ENCODE measurements around the gene PLK2. TPM values are rescaled to one million over a fixed set of nuclear protein-coding genes. Genes with fewer than 3 reads are reported as not detected.
A peak's percentile ranks its signal among the peaks of the same experiment; 100 is the strongest.

Gene PLK2
- total and polyA plus RNA-seq, 8 donors = 45.5 to 329 (median 254) TPM

- peak; percentile 61 for ATAC-seq
- H3K4me3 ChIP-seq = no peak overlapping the region
- no peaks in the 10 kb centered on the region for H3K36me3 ChIP-seq
- TF ChIP-seq CTCF (IDR thresholded peaks at IDR 0.05) = no peak
- H3K9me3 ChIP-seq = no peaks in the 10 kb centered on the region
- no peak for DNase-seq
- H3K4me1 ChIP-seq = peaks cover 0 to 3% of the 10 kb centered on the region in 2 donors
- no peaks in the 10 kb centered on the region for H3K27me3 ChIP-seq
- intact Hi-C loops (cut with DNase I) = no loop called here
- no peak overlapping the region for H3K27ac ChIP-seq
Measured at GRCh38 chr5:58439094-58439644, 20.7 kb downstream of the PLK2 start.

- Histone ChIP-seq H3K27ac (no peak overlapping the region), H3K4me1 (peaks cover 0 to 3% of the 10 kb centered on the region in 2 donors), H3K9me3 (no peaks in the 10 kb centered on the region), H3K36me3 (no peaks in the 10 kb centered on the region), H3K27me3 (no peaks in the 10 kb centered on the region), H3K4me3 (no peak overlapping the region)
- intact Hi-C loops (cut with DNase I) = no loop called here
- DNase-seq (no peak), ATAC-seq (no peak)
- TF ChIP-seq CTCF (IDR thresholded peaks at IDR 0.05) = no peak
Measured at GRCh38 chr5:58437661-58438060, 22.2 kb downstream of the PLK2 start.

GRCh38 chr5:58431832-58432231, 28.1 kb downstream of the PLK2 start:
- Histone ChIP-seq H3K4me1 (no peaks in the 10 kb centered on the region), H3K9me3 (no peaks in the 10 kb centered on the region), H3K27me3 (no peaks in the 10 kb centered on the region), H3K36me3 (no peaks in the 10 kb centered on the region), H3K4me3 (no peak overlapping the region), H3K27ac (no peak overlapping the region)
- DNase-seq (no peak), ATAC-seq (no peak)
- intact Hi-C loops (cut with DNase I) = no loop called here
- no peak for TF ChIP-seq CTCF (IDR thresholded peaks at IDR 0.05)

GRCh38 chr5:58412932-58413331, 47.0 kb downstream of the PLK2 start:
- intact Hi-C loops (cut with DNase I) = no loop called here
- TF ChIP-seq CTCF (IDR thresholded peaks at IDR 0.05) = no peak
- H3K27ac ChIP-seq = no peak overlapping the region

GRCh38 chr5:58412081-58412480, 47.8 kb downstream of the PLK2 start:
- H3K27ac ChIP-seq = no peak overlapping the region
- no peak for TF ChIP-seq CTCF (IDR thresholded peaks at IDR 0.05)
- H3K9me3 ChIP-seq = no peaks in the 10 kb centered on the region
- no peaks in the 10 kb centered on the region for H3K4me1 ChIP-seq
- no peaks in the 10 kb centered on the region for H3K27me3 ChIP-seq
- H3K4me3 ChIP-seq = no peak overlapping the region
- ATAC-seq = peak; percentile 71
- no peak for DNase-seq
- intact Hi-C loops (cut with DNase I) = no loop called here
- H3K36me3 ChIP-seq = no peaks in the 10 kb centered on the region

More at GRCh38 chr5:58412932-58413331, 47.0 kb downstream of the PLK2 start:
- H3K4me3 ChIP-seq = no peak overlapping the region
- ATAC-seq = peak; percentile 35
- DNase-seq = no peak
- no peaks in the 10 kb centered on the region for H3K27me3 ChIP-seq
- H3K4me1 ChIP-seq = no peaks in the 10 kb centered on the region
- H3K36me3 ChIP-seq = no peaks in the 10 kb centered on the region
- H3K9me3 ChIP-seq = no peaks in the 10 kb centered on the region

Data from left lung (tissue), 10 donors.